Measurements from ENCODE around the gene NDUFAF3. TPM values are rescaled to one million over a fixed set of nuclear protein-coding genes. Genes with fewer than 3 reads are reported as not detected.

Gene NDUFAF3
- 39.1 and 69.5 TPM in 2 replicates for total RNA-seq

GRCh38 chr3:49021813-49022687 lies at the start of gene NDUFAF3:
Gene NDUFAF3 (plus strand): TSS chr3:49022121. CDS start chr3:49022145, 24 bp downstream.

DNA sequence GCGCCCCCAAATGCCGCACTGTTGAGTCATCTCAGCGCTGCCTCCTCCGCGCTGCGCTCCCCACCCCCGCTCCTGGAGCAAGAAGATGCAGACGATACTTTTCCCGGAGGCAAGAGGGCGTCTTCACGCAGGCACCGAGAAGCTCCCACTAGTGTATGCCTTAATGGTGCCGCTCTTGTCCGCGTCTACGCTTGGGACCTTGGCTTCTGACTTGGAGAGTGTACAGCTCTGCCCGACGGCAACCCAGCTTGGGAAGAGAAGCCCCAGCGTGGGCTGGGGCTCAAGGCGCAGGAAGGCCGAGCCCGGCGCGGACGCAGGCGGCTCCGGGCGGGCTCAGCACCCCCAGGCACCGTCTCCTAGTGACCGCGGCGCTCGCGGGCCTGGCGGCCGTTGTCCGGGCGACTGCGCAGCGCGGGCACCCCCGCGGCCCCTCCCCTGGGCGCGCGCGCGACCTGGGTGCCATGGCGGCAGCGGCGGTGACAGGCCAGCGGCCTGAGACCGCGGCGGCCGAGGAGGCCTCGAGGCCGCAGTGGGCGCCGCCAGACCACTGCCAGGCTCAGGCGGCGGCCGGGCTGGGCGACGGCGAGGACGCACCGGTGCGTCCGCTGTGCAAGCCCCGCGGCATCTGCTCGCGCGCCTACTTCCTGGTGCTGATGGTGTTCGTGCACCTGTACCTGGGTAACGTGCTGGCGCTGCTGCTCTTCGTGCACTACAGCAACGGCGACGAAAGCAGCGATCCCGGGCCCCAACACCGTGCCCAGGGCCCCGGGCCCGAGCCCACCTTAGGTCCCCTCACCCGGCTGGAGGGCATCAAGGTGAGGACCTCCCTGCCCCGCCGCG lies 31.9 kb upstream of the NDUFAF3 start, which contains the start of gene P4HTM:
Gene P4HTM, plus strand, starts transcription at position 446 of the 840 bp plus-strand sequence. Its CDS starts 16 bp downstream, at position 462.

DNA sequence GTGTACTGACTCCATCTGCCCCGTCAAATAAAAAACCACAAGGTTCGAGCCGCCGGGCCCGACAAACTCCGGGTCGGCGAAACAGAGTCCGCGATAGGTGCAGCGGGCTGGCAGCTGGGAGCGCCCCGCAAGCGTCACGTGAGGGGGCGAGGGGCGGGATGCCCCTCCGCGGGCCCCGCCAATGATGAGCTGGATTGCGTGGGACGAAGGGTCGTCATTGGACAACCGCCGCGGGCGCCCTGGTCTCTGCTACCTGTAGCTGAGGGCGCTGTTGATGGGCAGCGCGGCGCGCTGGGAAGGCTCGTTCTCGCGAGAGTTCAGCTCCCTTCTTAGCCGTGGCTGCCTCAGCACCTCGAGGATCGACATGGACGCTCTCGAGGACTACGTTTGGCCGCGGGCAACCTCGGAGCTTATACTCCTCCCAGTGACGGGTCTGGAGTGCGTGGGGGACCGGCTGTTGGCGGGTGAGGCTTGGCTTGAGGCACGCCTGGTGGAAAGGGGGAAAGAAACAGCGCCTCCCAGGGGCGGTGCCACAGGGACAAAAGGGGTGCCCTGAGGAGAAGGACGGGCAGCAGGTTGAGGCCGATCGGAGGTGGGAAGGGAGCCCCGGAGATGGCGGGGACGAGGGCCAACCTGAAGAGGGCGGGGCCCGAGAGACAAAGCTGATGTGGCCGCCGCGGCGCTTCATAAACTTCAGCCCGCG lies 14.7 kb upstream of the NDUFAF3 start, which contains the start of gene WDR6:
Gene WDR6, plus strand, starts transcription at position 324 of the 703 bp plus-strand sequence. Its CDS starts 41 bp downstream, at position 365.

DNA sequence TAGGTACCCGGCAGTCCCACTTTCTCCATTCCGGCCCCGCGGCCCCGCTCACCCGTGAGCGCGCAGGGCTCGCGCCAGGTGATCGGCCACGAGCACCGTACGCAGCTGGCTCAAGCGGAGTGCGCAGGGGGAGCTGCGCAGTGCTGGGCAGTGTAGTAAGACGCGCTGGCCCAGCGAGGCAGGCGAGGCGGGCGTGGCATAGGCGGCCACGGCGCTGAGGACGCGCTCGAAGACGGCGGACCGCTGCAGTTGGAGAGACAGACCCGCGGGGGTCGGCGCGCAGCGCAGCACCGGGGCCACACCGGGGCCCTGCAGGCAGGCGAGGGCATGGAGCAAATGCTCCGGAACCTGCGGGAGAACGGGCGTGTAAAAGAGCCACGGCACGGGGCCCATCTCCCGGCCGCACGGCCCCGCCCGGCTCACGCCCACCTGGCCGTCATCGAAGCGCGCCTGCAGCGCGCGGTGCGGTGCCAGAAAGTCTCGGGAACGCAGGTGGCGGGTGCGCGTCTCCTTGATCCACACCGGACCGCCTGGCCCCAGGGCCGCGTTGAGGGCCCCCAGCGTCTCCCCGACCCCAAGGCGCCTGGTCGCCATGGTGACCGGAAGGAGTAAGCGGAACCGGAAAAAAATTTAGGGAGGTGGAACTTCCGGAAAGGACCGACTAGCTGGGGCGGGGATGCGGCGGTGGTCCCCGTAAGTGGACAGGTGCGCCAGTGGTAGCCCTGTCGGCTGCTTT lies 3.8 kb upstream of the NDUFAF3 start, which contains the start of gene DALRD3:
Gene DALRD3, minus strand, starts transcription at position 610 of the 736 bp plus-strand sequence. Its CDS starts 16 bp downstream, at position 594.

DNA sequence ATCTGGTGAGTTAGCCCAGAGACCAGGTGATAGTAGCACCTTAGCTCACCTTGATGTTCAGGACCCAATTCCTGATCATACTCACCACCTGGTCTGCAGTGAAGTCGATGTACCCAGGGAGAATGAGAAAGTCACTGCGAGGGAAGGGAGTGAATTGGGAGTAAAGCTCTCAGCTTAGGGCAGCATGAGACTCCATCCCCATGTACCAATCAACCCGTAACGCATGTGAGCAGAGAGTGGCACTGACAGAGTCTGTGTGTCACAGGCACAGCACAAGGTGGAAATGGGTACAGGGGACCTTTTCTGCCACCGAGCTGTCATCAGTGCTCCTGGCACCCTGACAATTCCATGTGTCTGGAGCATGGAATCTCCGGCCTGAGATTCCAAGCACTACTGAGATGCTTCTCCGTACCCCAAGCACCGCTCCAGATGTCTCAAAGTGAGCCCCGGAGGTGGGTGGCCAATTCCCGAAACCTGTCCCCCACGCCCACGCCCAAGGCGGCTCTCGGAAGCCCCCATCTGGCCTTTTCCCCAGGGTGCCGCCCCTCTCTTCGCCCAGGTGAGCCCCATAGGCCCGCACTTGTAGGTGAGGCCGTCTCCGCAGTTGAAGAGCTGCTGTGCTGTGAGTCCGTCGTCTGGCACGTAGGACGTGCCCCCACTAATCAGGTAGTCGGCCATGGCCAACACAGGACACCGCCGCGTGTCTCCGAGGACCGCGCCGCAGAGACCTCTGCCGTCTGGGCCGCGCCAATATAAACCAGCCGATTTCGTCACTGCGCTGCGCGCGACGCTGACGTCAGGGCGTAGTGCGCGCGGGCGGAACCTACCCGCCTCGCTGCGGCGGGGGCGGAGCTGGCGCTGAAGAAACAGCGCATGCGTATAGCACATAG lies 7.0 kb downstream of the NDUFAF3 start, which contains the start of gene IMPDH2:
Gene IMPDH2, minus strand, starts transcription at position 726 of the 890 bp plus-strand sequence. Its CDS starts 48 bp downstream, at position 678.

Other genes starting within 250 kb of the NDUFAF3 start
- 42.2 and 86.3 TPM in 2 replicates for gene PRKAR2A, start 174.2 kb upstream of the NDUFAF3 start, total RNA-seq
- gene SLC25A20, start 123.2 kb upstream of the NDUFAF3 start, total RNA-seq = 26.3 and 34.7 TPM in 2 replicates
- gene ARIH2, start 103.3 kb upstream of the NDUFAF3 start, total RNA-seq = 67.2 and 68.5 TPM in 2 replicates
- 25.0 and 28.9 TPM in 2 replicates for gene P4HTM, start 31.9 kb upstream of the NDUFAF3 start, total RNA-seq
- gene WDR6, start 14.7 kb upstream of the NDUFAF3 start, total RNA-seq = 47.4 and 58.8 TPM in 2 replicates
- 25.1 and 45.5 TPM in 2 replicates for gene DALRD3, start 3.5 kb upstream of the NDUFAF3 start, total RNA-seq
- gene IMPDH2, start 7.3 kb downstream of the NDUFAF3 start, total RNA-seq = 182 and 304 TPM in 2 replicates
- gene QRICH1, start 72.0 kb downstream of the NDUFAF3 start, total RNA-seq = 75.2 and 152 TPM in 2 replicates
- gene QARS1, start 82.6 kb downstream of the NDUFAF3 start, total RNA-seq = 167 and 271 TPM in 2 replicates
- gene USP19, start 98.7 kb downstream of the NDUFAF3 start, total RNA-seq = 31.2 and 41.8 TPM in 2 replicates
- gene LAMB2, start 110.9 kb downstream of the NDUFAF3 start, total RNA-seq = 186 and 247 TPM in 2 replicates
- gene CCDC71, start 144.2 kb downstream of the NDUFAF3 start, total RNA-seq = 20.5 and 23.1 TPM in 2 replicates
- gene KLHDC8B, start 149.5 kb downstream of the NDUFAF3 start, total RNA-seq = 24.4 and 51.7 TPM in 2 replicates

All from epithelial cell of umbilical artery (primary cell).